Medulla oblongata (tissue), 1 donor: ENCODE data around the gene DAPK1.
A peak's percentile ranks its signal among the peaks of the same experiment; 100 is the strongest.

Experiments used
- DNase-seq: peaks from one replicate; pipeline ENCODE4 v3.0.0-alpha.2; 2015; ENCODE audit errors: extremely low spot score

Gene DAPK1

GRCh38 chr9:87497604-87498045, at the start of gene DAPK1:
Gene DAPK1, plus strand, starts transcription at chr9:87497867. Its CDS starts 1,211 bp downstream, at chr9:87499078.
- no peak for DNase-seq

- DNase-seq = no peak
Observed at GRCh38 chr9:87451149-87451548, 46.5 kb upstream of the DAPK1 start.

GRCh38 chr9:87455407-87455806, 42.3 kb upstream of the DAPK1 start:
- DNase-seq = no peak

- DNase-seq = no peak
Observed at GRCh38 chr9:87461256-87461655, 36.4 kb upstream of the DAPK1 start.

GRCh38 chr9:87464110-87464991, 33.3 kb upstream of the DAPK1 start:
- DNase-seq = no peak

- no peak for DNase-seq
Observed at GRCh38 chr9:87464992-87465378, 32.7 kb upstream of the DAPK1 start.

GRCh38 chr9:87465816-87466215, 31.9 kb upstream of the DAPK1 start:
- no peak for DNase-seq

- no peak for DNase-seq
Observed at GRCh38 chr9:87467187-87467586, 30.5 kb upstream of the DAPK1 start.

GRCh38 chr9:87469793-87470465, 27.7 kb upstream of the DAPK1 start:
- no peak for DNase-seq

GRCh38 chr9:87471746-87472145, 25.9 kb upstream of the DAPK1 start:
- DNase-seq = no peak

GRCh38 chr9:87475463-87475862, 22.2 kb upstream of the DAPK1 start:
- DNase-seq = no peak

- no peak for DNase-seq
Observed at GRCh38 chr9:87478226-87478992, 19.3 kb upstream of the DAPK1 start.

GRCh38 chr9:87479801-87480201, 17.9 kb upstream of the DAPK1 start:
- peak; percentile 77 for DNase-seq

GRCh38 chr9:87481890-87482855, 15.5 kb upstream of the DAPK1 start:
- no peak for DNase-seq

GRCh38 chr9:87490225-87490624, 7.4 kb upstream of the DAPK1 start:
- DNase-seq = no peak

- DNase-seq = no peak
Observed at GRCh38 chr9:87490907-87491306, 6.8 kb upstream of the DAPK1 start.

- DNase-seq = no peak
Observed at GRCh38 chr9:87491523-87491922, 6.1 kb upstream of the DAPK1 start.

GRCh38 chr9:87492642-87493041, 5.0 kb upstream of the DAPK1 start:
- DNase-seq = no peak

- no peak for DNase-seq
Observed at GRCh38 chr9:87494970-87495471, 2.6 kb upstream of the DAPK1 start.

- no peak for DNase-seq
Observed at GRCh38 chr9:87497080-87497603, 525 bp upstream of the DAPK1 start.
